HG03460 (cell line): Measurements from ENCODE around the gene CAMKMT.
A peak's percentile ranks its signal among the peaks of the same experiment; 100 is the strongest.

Source experiments
- ATAC-seq: cut with Tn5 transposase; IDR thresholded peaks from one replicate; pipeline ENCODE4 v1.9.1; 2021; ENCODE audit not compliant: unreplicated experiment

Gene CAMKMT

DNA sequence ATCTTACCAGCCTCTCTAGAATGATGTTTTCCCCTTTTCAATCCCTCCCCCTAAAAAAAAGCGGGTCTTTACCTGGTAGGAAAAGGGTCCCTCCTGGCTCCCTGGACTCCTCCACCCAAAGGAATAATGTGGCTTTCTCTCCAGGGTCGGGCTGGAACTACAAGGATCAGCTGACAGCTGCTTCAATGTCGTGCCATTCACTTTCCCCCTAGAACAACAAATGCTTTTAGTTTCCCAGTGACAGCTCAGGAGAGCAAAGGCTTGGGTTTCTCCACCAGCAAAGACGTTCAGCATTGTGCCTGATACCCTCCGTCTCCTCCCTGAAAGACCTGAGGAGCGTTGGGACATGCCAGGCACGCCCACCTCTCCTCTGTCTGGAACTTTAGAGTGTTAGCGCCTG, 405.9 kb downstream of the CAMKMT start:
- no peak for ATAC-seq

DNA sequence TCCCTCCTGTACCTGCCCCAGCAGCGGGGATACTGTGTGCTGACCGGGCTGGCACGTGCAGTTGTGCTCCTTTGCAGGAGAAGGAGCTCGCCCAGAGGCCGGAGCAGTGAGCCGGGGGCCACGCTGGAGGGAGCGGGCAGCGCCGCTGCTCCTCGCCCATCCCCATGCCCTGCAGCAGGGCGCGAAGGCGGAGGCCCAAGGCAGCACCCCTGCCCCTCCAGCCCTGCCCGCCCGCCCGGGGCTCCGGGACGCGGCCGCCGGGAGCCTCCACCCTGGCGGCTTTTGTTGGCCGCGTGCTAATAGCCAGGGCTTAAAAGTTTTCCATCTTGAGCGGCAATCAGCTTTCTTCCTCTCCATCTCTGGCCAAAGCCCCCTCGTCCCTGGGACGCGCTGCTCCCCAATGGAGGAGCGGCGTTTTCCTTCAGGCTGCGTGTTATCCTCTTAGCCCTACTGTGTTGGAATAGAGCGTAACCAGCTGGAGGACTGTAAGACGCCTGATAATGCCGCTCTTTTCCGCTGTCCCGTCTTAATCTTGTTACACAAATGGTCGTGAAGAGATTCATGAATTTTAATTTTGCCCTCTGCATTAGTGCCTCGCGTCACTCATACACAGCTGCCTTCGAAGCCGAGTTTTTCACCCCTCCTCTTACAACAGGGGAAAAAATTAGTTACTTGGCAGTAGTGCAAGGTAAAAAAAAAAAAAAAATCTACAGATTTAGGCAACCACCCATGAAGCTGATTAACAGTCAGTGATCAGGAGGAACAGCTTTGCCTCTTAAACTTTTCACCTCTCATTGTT, 406.9 kb downstream of the CAMKMT start:
- ATAC-seq, result no peak

DNA sequence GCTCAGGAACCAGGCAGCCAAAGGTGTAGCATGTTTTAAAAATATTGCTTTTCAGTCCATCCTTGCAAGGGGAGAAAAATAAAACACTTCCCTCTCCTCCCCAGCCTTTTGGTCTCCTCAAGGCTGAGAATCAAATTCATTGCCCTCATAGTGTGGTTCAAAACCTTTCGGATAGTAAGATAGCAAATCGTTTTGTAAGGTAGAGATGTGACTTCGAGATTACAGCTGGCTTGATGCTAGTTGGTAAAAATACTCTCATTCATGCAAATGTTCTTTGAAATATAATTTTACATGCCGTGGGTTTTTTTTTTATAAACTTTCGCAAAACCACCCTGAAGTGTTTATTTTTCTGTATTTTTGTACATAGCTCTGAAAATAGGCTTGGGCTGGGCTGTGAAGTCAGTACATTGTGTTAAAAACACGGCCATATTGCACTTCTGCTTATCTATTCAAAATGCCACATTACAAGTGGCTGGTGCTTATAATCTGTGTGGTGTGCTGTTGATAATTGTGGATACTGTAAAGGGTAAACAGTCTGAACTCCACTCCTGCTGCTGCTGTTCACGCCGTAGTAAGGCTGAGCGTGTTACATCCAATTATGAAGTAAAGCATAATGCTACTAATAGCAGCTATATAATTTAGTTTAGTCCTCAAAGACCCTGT, 407.7 kb downstream of the CAMKMT start:
- ATAC-seq, result no peak

DNA sequence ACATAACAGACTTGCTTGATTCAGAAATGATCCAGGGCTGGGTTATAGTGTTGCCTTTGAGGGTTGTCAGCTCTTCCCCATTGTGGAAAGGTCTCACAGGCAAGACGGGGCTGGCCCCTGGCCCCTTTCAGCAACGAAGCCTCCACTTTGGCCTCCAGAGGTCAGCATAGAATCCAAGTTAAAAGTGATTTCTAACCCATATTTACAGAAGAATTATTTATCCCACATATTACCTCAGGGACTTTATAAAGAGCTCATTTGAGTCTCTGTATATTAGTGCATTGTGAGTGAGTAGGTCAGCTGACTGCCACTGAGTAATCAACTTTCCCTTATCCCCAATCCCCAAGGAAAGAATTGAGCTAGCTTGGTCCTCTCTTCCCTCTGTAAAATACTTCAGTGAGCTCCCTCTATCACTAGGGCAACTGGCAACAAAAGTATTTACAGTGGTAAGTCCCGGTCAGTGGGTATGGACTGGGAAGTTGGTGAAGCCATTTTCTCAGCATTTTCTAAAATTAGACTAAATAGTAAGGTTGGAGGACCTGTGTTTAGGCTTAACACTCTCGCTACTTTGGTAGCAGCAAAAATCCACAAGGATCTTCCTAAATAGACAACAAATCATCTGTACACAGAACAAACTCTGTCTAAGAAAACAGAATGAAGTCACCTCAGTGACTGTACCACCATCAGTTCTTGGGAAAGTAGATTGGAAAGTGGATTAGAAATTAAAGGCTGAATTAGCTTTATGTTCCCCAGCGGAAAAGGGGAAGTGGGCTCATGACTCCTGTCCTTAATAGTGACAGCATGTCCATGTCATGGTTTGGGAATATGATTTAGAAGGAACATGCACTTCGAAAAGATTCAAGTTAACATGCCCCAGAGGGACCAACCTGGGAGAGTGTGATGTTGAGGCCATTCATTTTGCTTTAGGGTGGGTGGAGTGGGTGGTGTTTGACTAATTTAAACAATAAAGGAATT, 408.8 kb downstream of the CAMKMT start:
- ATAC-seq, result no peak

DNA sequence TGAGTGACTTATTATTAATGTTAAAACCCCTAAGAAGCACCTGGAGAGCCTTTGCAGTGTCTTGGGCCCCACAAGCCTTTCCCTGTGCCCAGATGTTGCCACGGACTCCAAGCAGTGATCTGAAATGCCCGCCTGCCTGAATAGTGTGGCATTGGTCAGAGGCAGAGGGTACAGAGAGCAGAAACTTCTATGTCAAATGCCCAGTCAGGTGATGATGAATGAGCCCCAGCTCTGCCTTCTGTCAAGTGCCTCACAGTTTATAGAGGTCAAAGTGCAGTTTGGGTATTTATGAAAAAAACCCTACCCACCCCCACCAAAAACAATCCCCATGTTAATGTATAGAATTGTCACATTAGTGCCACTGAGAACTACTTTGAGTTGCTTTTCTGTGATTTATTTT, 409.8 kb downstream of the CAMKMT start:
- no peak for ATAC-seq

DNA sequence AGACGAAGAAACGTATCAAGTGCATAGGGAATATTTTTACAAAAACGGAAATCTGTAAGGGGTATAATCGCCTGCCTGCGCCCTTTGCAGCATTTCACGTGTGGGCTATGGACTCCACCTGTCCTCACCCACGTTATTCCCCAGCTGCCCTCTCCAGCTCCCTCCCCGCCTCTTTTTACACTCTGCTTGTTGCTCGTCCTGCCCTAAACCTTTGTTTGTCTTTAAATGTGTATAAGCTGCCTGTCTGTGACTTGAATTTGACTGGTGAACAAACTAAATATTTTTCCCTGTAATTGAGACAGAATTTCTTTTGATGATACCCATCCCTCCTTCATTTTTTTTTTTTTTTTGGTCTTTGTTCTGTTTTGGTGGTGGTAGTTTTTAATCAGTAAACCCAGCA, 410.4 kb downstream of the CAMKMT start:
- ATAC-seq, result no peak

DNA sequence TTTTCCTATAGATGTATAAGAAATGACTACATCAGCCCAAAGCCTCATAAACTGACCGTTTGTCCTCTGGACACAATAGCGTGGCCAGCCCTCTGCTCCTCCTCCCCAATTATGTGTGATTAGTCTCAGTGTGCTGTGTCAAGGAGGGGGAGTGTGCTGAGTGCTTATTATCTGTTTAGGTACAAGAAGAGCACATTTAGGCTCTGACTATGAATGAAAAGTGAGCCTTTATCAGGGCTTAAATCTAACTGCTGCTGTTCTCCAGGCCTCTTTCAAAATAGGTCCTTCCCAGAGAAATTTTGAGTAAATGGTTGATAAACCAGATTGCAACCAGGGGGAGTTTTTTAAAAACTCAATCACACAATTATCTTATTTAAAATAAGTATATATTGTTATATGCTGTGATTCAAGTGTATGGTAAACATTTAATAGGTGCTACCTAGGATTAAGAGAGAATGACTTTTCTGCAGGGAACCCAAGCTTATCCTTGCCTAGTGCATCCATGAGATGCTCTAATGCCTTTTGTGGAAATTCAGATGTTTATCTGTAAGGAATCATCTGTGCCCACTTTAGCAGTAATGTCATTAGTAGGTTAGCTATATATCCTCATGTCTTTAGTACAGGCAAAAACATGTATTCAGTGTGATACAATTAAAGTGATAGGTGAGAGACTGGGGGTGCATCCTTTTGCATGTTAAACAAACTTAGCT, 411.1 kb downstream of the CAMKMT start:
- ATAC-seq, result no peak

DNA sequence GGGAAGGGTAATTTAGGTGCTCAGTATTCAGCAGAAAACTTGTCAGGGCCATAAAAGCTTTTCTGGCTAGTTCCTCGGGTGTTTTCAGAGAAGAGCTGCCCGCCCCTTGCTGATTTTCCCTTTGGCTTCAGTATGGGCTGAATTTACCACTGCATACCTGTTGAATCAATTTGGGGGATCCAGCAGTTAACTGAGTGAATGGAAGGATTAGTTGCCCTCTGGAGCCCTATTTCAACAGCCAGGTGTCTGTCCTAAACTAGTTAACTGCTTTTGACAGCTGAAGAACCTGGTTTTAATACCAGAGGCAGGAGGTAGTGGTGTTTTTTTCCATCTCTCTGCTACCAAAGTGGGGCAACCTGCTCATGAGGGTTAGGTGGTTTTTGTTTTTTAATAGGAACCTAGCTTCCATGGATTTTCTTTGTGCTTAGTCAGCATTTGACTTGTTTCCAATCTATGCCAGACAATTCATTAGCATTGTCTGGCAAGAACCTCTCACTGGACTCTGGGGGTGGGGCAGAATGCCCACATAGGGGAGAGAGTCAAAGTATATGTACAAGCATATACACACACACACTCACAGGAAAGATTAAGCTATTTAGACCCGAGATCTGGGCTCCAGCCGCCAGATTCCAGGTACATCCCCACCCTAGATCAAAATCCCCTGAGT, 413.2 kb downstream of the CAMKMT start:
- no peak for ATAC-seq

DNA sequence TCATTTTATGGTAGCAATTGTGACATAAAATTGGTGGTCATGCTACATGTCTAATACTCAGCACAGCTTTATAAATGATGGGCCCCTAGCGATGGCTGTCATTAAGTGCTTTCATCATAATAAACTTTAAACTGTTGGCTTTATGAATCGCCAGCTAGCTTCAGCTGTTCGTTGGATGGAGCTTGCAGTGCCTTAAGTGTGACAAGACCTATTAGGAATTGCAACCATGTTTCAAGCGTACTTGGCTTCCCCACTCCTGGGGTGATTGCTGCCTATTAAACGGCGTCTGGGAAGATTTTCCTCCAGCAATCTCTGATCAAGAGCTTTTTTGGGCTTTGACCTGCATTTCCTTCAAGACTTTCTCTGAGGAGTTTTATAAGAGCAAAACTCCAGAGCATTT, 415.3 kb downstream of the CAMKMT start:
- ATAC-seq, result no peak

DNA sequence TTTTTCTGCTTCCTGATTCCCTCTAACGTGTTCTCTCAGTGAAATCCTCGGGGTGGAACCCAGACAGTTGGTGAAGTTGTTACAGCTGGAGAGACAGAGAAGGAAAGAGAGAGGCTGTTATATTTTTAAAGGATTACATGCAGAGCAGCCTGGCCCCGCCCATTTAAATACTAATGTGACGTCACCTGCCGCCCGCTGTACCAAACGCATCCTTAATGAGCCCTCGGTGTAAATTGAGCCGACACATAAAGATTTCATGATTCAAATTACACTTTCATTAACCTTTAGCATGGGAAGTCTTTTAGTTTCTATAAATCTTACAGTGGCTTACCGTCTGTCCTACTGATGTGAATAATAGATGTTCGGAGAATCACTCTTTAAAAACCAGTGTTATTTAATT, 415.8 kb downstream of the CAMKMT start:
- ATAC-seq, result no peak

DNA sequence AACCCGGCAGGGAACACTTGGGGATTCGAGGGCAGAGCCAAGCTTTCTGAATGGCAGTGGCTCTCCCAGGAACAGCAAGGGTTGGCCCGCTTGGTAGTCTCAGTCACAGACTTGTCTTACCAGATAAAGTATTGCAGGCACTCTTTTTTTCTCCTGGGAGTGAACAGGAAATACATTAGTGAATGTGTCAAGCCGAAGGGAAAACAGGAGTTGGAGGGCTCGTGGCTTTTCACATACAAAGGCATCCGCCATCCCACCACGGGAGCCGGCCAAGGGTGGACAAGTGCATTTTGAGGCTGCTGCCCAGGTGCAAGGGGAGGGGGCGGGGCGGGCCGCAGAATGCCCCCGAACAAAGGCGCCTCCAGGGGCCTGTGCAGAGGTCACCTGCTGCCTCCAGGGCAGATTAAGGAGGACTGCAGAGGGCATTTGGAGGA, 416.5 kb downstream of the CAMKMT start:
- ATAC-seq, result peak; percentile 45

DNA sequence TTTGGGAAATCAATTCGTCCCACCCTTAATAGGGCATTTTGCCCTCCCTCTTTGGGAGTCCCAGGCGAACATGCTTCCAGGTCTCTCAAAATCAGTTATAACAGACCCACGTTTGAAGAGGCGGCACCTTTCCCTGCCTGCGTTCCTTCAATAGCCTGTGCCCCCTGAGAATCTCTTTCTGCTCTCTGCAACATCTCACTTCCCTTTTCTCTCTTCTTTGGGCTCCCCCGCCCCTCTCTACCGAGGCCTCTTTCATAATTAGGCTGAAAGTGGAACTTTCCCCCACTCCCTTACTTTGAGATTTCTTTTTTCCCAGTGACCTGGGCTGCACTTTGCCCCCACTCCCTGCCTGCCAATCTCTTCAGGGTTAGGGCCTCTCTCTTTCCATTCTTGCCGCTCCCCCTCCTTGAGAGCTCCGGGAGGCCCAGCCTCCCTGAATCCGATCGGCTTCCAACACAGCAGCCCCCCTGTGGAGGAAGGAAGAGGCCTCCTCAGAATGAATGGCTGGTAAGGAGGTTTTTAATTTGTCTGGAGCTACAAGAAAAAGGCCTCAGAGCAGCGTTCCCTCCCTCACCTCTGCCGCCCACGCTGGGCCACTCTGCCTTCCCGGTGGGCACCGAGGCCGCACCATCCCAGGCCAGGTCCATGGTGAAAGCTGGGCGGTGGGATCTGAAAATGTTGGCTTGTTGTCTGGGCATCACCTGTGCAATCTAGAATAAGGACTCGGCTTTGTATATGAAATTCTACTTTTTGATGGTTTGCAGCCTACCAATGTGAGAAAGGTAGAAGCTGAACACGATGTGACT, 417.1 kb downstream of the CAMKMT start:
- peak; percentile 86 for ATAC-seq

DNA sequence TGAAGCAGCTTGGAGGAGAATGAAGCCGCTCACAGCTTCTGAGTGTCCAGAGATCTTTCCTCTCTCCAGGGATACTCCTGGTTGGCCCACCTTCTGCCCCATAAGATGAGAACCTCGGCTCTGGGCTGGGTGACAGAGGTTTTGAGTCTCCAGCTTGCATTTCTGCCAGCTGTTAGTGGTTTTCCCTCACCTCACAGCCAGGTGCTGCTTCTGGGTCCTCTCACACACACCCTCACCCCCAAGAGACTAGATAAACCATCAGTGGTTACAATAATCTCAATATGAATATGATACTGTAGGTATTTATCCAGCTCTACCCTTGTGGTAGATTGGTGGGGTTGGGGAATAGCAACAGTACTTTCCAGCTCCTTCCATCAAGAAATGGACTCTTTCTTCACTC, 418.0 kb downstream of the CAMKMT start:
- no peak for ATAC-seq

DNA sequence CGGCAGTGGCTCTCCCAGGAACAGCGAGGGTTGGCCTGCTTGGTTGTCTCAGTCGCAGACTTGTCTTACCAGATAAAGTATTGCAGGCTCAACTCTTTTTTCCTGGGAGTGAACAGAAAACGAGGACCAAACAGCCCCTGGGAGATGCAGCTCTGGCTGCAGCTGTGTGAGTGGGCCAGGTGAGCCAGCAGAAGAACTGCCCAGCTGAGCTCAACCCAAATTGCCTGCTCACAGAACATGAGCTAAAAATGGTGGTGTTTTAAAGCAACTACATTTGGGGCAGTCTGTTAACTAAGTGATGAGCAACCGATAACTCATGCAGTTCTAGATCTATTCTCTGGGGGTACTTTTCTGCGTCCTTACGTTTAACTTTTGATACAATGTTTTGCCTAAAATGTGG, 418.7 kb downstream of the CAMKMT start:
- ATAC-seq, result no peak

DNA sequence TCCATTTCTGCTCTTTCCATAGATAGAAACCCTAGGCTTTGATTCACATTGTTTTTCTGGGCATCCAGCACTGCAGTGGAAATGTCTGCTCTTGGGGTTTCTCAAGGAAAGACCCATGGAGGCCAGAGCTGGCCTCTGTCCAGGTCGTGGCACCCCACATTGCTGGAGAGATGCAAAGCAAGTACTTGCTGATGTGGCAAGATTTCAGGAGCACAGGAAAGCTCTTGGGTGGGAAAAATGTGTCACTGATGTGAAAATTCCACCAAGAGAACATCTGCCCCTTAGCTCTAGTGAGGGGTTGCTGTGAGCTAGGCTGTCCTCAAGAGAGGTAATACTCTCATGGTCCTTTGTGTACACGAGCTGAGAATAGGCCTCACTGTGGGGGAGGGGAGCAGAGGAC, 423.7 kb downstream of the CAMKMT start:
- ATAC-seq, result no peak

DNA sequence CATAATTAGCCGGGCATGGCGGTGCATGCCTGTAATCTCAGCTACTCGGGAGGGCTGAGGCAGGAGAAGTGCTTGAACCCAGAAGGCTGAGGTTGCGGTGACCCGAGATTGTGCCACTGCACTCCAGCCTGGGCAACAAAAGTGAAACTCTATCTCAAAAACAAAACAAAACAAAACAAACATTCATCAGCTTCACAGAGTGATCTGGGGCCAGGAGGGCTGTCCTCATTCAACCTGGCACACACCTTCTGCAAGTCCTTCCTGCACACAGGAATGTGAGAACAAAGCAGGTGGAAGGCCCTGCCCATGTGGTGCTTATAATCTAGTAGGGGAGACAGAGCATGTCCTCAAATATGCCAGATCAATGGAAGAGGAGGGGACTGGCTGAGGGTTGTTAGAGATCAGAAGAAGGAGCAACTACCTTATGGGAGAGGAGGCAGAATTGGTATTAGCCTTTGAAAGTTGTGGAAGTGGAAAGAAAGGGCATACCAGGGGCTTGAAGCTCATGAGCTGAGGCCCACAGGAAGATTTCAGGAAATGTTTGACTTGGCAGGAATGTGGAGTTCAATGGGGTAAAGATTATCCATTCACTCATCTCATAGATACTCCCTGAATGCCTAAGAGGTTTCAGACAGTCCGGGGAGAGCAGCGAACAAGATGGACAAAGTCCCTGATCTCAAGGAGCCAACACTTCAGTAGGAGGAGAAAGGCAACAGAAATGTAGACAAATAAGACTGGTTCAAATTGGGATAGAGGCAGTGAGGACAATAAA, 424.5 kb downstream of the CAMKMT start:
- no peak for ATAC-seq

DNA sequence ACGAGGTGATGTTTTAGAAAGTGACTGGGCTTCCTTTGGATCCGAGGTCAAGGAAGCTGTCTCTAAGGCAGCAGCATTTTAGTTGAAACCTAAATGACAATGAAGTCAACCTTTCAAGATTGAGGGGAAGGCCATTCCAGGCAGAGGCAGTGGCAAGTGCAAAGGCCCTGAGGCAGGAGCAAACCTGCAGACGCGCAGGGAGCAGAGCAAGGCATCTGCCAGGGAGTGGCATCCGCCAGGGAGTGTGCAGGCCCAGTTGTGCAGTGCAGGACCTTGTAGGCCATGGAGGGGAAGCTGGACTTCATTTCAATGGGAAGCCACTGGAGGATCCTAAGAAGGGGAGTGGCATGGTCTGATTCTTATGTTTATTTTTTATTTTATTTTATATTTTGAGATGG, 425.1 kb downstream of the CAMKMT start:
- no peak for ATAC-seq

DNA sequence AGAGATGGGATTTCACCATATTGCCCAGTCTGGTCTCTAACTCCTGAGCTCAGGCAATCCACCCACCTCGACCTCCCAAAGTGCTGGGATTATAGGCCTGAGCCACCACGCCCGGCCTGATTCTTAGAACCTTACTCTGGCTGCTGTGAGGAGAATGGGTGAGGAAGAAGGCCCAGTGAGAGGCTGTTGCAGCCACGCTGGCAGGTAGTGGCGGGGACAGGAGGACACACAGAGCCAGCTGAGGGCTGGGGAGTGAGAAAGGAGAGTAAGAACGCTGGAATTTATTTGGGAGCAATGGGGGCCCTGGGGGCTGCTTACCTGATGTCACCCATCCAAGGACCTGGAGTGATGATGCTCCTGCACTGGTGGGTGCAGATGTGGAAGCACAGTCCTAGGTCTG, 425.9 kb downstream of the CAMKMT start:
- ATAC-seq, result no peak

DNA sequence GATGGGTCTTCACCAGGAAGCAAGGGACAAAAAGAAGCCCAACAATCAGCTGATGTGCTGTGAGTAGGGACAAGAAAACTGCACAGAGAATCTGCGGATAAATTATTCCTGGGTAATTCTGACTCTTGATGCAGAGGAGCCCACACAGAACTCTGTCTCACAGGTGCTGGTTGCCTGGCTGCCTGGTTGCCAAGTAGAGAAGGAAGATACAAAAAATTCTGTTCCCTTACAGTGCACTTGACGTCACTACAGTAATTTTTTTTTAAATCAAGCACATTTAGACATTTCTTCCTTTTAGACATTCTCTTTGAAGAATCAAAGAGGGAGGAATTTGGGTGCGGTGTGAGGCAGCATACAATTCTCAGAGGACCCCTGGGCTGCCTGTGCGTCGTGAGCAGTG, 427.7 kb downstream of the CAMKMT start:
- ATAC-seq, result no peak
